Stimulated activated naive CD4-positive, alpha-beta T cell (primary cell): ENCODE data around the gene SLC15A2.
"Not testable (repeated sequence)": the region's sequence is repeated elsewhere in the genome, so short reads cannot be mapped to it uniquely, and the experiment has no call there.

ENCODE experiments used
- DNase-seq, 6 experiments: peaks; one replicate each; lab custom pipeline; 2025; lab: John Stamatoyannopoulos, UW

The SLC15A2 gene

GRCh38 chr3:121926380-121926779 lies 32.2 kb downstream of the SLC15A2 start:
- no peak for DNase-seq

GRCh38 chr3:121938141-121938855 lies 44.1 kb downstream of the SLC15A2 start:
- DNase-seq = not testable (repeated sequence)

GRCh38 chr3:121941592-121941991 lies 47.4 kb downstream of the SLC15A2 start:
- DNase-seq = no peak

GRCh38 chr3:121942116-121942786 lies 48.0 kb downstream of the SLC15A2 start:
- no peak for DNase-seq

GRCh38 chr3:121943431-121943830 lies 49.2 kb downstream of the SLC15A2 start:
- no peak for DNase-seq

GRCh38 chr3:121948641-121949040 lies 54.4 kb downstream of the SLC15A2 start:
- DNase-seq = no peak

GRCh38 chr3:121951291-121951919 lies 57.2 kb downstream of the SLC15A2 start:
- DNase-seq = no peak

- DNase-seq = no peak
Measured at GRCh38 chr3:121956363-121956762, 62.2 kb downstream of the SLC15A2 start.

- no peak for DNase-seq
Measured at GRCh38 chr3:121957674-121958415, 63.6 kb downstream of the SLC15A2 start.

- no peak for DNase-seq
Measured at GRCh38 chr3:121958801-121959200, 64.6 kb downstream of the SLC15A2 start.

GRCh38 chr3:121961283-121961682 lies 67.1 kb downstream of the SLC15A2 start:
- no peak for DNase-seq

GRCh38 chr3:121962443-121962842 lies 68.2 kb downstream of the SLC15A2 start:
- no peak for DNase-seq

- DNase-seq = no peak
Measured at GRCh38 chr3:121963608-121964007, 69.4 kb downstream of the SLC15A2 start.

- DNase-seq = no peak
Measured at GRCh38 chr3:121969631-121970030, 75.4 kb downstream of the SLC15A2 start.

GRCh38 chr3:121970047-121970446 lies 75.8 kb downstream of the SLC15A2 start:
- DNase-seq = no peak

- no peak for DNase-seq
Measured at GRCh38 chr3:121974601-121975111, 80.5 kb downstream of the SLC15A2 start.

GRCh38 chr3:121975702-121976302 lies 81.6 kb downstream of the SLC15A2 start:
- no peak for DNase-seq

- DNase-seq = no peak
Measured at GRCh38 chr3:121976727-121977126, 82.5 kb downstream of the SLC15A2 start.

- no peak for DNase-seq
Measured at GRCh38 chr3:121979246-121979645, 85.0 kb downstream of the SLC15A2 start.

GRCh38 chr3:121979734-121980449 lies 85.7 kb downstream of the SLC15A2 start:
- DNase-seq = no peak

GRCh38 chr3:121980450-121980796 lies 86.2 kb downstream of the SLC15A2 start:
- DNase-seq = no peak
